HG03520 (cell line): ENCODE measurements around the gene STK4.

Experiments used
- ATAC-seq: cut with Tn5 transposase; IDR thresholded peaks from one replicate; pipeline ENCODE4 v1.9.1; 2021; ENCODE audit warnings: mild to moderate bottlenecking, moderate library complexity; ENCODE audit not compliant: unreplicated experiment

STK4 gene

GRCh38 chr20:45080867-45081624 is 114.7 kb downstream of the STK4 start:
- no peak for ATAC-seq

- ATAC-seq = no peak
These were observed 116.2 kb downstream of the STK4 start for GRCh38 chr20:45082468-45082867.

GRCh38 chr20:45083127-45083526 is 116.8 kb downstream of the STK4 start:
- no peak for ATAC-seq

GRCh38 chr20:45085289-45085688 is 119.0 kb downstream of the STK4 start:
- no peak for ATAC-seq

- ATAC-seq = no peak
These were observed 119.6 kb downstream of the STK4 start for GRCh38 chr20:45085867-45086266.

GRCh38 chr20:45087097-45087790 is 120.9 kb downstream of the STK4 start:
- no peak for ATAC-seq

GRCh38 chr20:45087814-45088213 is 121.5 kb downstream of the STK4 start:
- ATAC-seq = no peak

GRCh38 chr20:45088247-45088646 is 121.9 kb downstream of the STK4 start:
- ATAC-seq = no peak

- ATAC-seq = no peak
These were observed 124.2 kb downstream of the STK4 start for GRCh38 chr20:45090481-45090880.

GRCh38 chr20:45091366-45091765 is 125.1 kb downstream of the STK4 start:
- no peak for ATAC-seq

GRCh38 chr20:45092898-45093297 is 126.6 kb downstream of the STK4 start:
- ATAC-seq = no peak

GRCh38 chr20:45094201-45094600 is 127.9 kb downstream of the STK4 start:
- ATAC-seq = no peak

GRCh38 chr20:45094864-45095574 is 128.7 kb downstream of the STK4 start:
- ATAC-seq = no peak

GRCh38 chr20:45095805-45096238 is 129.5 kb downstream of the STK4 start:
- no peak for ATAC-seq

GRCh38 chr20:45096781-45097180 is 130.5 kb downstream of the STK4 start:
- no peak for ATAC-seq

- no peak for ATAC-seq
These were observed 131.3 kb downstream of the STK4 start for GRCh38 chr20:45097485-45098102.

GRCh38 chr20:45098103-45098773 is 131.9 kb downstream of the STK4 start:
- no peak for ATAC-seq

GRCh38 chr20:45100563-45101245 is 134.4 kb downstream of the STK4 start, which contains the start of gene KCNS1:
KCNS1 (minus strand) TSS chr20:45101127; CDS start chr20:45099236, 1,891 bp downstream.
- no peak for ATAC-seq

GRCh38 chr20:45101333-45101850 is 135.1 kb downstream of the STK4 start:
- no peak for ATAC-seq

- ATAC-seq = no peak
These were observed 136.8 kb downstream of the STK4 start for GRCh38 chr20:45103072-45103471.
